Inflammatory macrophage (primary cell): Measurements from ENCODE around the gene NEDD9.

ENCODE experiments used
- DNase-seq, 2 donors: peaks; one replicate each; pipeline ENCODE4 v3.0.0-alpha.2; 2020 to 2022

The NEDD9 gene

GRCh38 chr6:11172501-11173327 lies 59.8 kb downstream of the NEDD9 start:
- peak; percentile 37 to 47 for DNase-seq

GRCh38 chr6:11171952-11172351 lies 60.5 kb downstream of the NEDD9 start:
- DNase-seq = no peak

DNA sequence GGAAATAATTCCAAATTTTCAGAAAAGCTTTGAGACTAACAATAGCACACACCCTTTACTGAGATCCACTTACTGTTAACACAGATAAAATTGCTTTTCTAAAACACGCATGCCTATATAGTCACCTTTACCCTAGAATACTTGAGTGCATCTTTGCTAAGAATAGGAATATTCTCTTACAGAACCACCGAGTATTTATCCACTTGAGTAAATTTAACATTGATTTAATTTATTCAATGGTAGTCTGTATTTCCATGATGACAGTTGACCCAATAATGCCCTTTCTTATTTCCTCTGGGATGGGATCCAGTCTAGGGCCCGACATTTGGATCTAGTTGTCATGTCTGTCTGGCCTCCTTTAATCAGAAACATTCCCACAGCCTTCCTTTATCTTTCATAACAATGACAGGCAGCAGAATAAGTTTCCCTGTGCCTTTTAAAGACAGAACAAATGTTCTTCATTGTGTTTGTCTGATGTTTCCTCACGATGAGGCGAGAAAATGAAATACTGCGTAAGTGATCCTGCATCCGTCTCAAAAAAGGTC lies 64.3 kb downstream of the NEDD9 start:
- no peak for DNase-seq

- no peak for DNase-seq
These were observed 65.5 kb downstream of the NEDD9 start for GRCh38 chr6:11166948-11167347.

GRCh38 chr6:11164717-11165646 lies 67.5 kb downstream of the NEDD9 start:
- DNase-seq = no peak

DNA sequence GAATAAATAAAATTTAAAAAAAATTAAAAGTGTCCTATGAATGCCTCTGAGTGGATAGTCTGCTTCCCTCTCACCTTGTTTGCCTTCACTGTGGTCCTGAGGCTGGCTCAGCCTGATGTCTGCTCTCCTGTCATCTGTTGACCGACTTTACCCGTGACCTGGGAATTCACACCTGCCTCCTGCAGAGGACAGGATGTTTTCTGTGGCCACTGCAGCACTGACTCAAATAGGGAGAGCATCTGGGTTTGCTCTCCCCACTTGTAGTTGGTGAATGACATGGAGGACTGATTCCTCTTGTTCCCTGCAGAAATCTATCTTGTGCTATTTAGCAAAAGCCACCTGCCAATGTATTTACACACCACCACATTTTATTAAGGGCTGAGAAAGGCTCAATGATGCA lies 68.5 kb downstream of the NEDD9 start:
- no peak for DNase-seq

DNA sequence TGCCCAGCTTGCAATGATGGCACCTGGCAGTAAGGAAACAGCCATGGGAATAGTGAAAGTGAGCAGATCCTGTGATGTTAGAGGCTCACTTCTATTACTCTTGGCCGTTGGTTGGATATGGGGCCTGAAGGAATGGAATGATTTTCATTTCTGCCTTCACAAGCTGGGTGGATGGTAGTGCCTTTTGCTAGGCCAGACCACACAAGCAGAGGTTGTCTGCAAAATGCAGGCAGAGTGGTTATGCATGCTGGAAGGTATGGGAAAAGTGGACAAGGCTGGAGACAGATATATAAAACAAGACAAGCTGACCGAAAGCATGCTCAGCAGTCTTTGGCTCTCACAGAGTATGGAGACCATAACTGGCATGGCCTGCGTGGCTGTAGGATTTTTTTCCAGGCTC lies 70.2 kb downstream of the NEDD9 start:
- no peak for DNase-seq

GRCh38 chr6:11161031-11161956 lies 71.2 kb downstream of the NEDD9 start:
- DNase-seq = no peak

- DNase-seq = no peak
These were observed 72.3 kb downstream of the NEDD9 start for GRCh38 chr6:11160199-11160598.

DNA sequence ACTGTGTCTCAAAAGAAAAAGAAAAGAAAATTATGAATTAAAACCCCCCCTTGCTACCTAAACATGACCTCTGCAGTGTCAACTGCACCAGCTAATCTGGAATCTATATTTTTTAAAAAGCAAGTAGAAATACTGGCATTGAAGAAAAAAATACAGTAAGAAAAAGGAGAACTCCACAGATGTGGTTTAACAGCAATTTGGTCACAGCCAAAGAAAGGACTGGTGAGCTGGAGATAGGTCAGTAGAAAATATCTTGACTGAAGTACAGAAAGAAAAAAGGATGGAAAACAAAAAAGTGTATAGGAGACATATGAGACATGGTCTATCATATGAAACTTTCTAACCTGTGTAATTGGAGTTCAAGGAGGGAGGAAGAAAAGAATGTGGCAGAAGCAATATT lies 76.9 kb downstream of the NEDD9 start:
- DNase-seq = no peak

GRCh38 chr6:11153447-11153846 lies 79.0 kb downstream of the NEDD9 start:
- DNase-seq = no peak

- DNase-seq = no peak
These were observed 79.9 kb downstream of the NEDD9 start for GRCh38 chr6:11152581-11152980.

GRCh38 chr6:11151488-11151887 lies 81.0 kb downstream of the NEDD9 start:
- DNase-seq = no peak

DNA sequence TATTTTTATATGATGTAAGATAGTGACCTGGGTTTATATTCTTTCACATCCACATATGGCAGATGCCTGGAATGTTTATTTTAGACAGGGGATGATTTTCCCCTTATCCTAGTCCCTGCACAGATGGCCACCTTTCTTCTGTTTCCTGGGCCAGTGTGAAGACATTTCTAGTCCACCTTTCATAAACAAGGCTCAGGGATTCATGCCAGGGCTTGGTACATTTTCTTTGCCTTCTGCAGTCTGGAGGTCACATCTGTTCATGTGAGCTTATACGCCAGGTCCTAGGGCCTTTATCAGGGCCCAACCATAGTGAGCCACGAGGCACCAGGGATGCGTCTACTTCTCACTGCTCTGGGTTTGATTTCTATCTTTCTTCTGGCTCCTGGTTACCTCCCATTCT lies 82.9 kb downstream of the NEDD9 start:
- DNase-seq = no peak

DNA sequence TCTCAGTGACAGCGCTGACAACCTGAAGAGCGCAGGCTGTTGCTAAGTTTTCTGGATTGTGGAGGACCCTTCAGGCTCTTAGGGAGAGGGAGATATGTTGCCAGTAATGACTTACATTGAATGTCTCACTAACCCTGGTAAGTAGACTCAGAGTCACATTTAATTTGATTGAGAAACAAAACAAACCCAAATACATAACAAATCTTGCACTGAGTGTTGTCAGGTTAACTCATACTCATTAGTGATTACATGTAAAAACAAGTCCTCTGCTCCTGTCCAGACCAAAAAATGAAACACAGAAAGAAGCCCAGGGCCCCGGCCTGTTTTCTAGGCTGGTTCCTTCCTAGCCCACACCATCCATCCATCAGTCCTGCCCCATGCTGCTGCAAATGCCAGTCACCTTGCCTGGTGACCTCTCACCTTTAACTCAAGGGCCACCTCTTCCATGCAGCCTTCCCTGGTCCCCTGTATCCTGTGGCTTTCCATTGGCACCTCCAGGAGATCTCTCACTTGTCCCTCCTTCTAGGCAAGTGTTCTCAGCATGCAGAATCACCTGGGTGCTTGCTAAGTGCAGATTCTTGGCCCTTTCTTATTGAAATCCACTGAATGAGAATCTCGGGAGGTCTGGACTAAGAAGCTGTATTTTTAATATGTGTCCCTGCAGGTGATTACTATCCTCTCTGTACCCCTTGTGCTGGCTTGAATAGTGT lies 86.2 kb downstream of the NEDD9 start:
- DNase-seq = no peak

DNA sequence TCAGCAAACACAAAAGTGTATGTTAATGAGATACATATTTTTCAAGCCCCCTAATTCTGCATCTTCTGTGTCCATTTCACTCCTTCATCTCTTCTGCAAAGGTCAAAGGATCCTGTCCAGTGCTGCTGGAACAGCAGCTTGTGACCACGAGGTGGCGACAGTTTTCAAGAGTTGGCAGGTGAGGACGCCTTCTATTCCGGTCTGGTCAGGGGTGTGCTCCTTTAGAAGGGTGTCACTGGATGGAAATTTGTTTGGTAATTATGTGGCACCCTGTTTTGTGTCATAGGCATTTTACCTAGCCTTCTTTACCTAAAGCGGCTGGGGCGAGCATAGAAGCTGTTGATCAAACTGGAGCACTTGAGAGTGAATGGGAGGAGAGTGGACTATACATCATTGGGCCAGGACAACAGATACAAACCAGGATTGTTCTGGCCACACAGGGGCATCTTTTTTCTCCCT lies 88.0 kb downstream of the NEDD9 start:
- peak; percentile 70 to 81 for DNase-seq

- DNase-seq = peak; percentile 88 to 94
These were observed 88.8 kb downstream of the NEDD9 start for GRCh38 chr6:11143394-11144371.

- DNase-seq = no peak
These were observed 90.0 kb downstream of the NEDD9 start for GRCh38 chr6:11142296-11143027.

DNA sequence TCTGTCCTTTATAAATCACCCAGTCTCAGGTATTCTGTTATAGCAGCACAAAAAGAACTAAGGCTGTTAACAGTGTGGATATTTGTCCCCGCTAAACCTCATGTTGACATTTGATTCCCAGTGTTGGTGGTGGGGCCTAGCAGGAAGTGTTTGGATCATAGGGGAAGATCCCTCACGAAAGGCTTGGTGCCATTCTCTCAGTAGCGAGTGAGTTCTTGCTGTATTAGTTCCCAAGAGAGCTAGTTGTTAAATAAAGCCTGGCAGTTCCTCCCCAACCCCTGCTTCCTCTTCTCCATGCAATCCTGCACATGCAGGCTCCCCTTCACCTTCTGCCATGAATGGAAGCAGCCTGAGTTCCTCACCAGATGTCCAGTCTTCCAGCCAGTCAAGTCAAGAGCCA lies 91.2 kb downstream of the NEDD9 start:
- DNase-seq = peak; percentile 51 to 58
